Transverse colon (tissue), 3 donors: ENCODE measurements around the gene BCL7B.

ENCODE experiments used
- CTCF ChIP-seq, 5 experiments: fragments of 200-600 bp in 3 of 5; fragments of 450-650 bp in 2 of 5; sonication (generic) in 3 of 5; IDR thresholded peaks; 1 replicate in 2 of 5; 2 replicates in 3 of 5; pipeline ENCODE4 v1.5.1; 2016 to 2017; ENCODE audit warnings: antibody characterized with exemption in 5 of 5, inconsistent platforms in 3 of 5, mild to moderate bottlenecking in 2 of 5, moderate library complexity in 1 of 5
- EP300 ChIP-seq: sonication (generic); formaldehyde crosslinking; IDR thresholded peaks from one replicate; pipeline ENCODE4 v1.6.1; 2017; ENCODE audit warnings: antibody characterized with exemption, low read depth
- POLR2A ChIP-seq: fragments of 450-650 bp; IDR thresholded peaks from one replicate; pipeline ENCODE4 v1.6.1; 2016; ENCODE audit warnings: antibody characterized with exemption, mild to moderate bottlenecking, moderate library complexity

- TF ChIP-seq CTCF (IDR thresholded peaks at IDR 0.05): no peak
- TF ChIP-seq EP300: no peak
- no peak for TF ChIP-seq POLR2A
These were observed 67.5 kb downstream of the BCL7B start for GRCh38 chr7:73489976-73490375.
